Loucy (cell line): Measurements from ENCODE around the gene BRAF.

ENCODE experiments used
- H2AFZ ChIP-seq: fragments of 200-600 bp; sonication (generic); 2 replicates; pipeline ENCODE4 v1.6.0; 2016; ENCODE audit warnings: antibody characterized with exemption, mild to moderate bottlenecking, low read length, moderate library complexity
- H3F3A ChIP-seq: fragments of 200-600 bp; 2 replicates; pipeline ENCODE4 v1.6.0; 2016; ENCODE audit warnings: antibody characterized with exemption, low read depth, mild to moderate bottlenecking
- H3K27me3 ChIP-seq: fragments of 200-600 bp; sonication (generic); 2 replicates; pipeline ENCODE4 v1.6.1; 2014; ENCODE audit warnings: low read length, mild to moderate bottlenecking; ENCODE audit not compliant: insufficient read depth, poor library complexity, severe bottlenecking
- H3K36me3 ChIP-seq: fragments of 200-600 bp; sonication (generic); 2 replicates; pipeline ENCODE4 v1.6.1; 2016; ENCODE audit warnings: low read length; ENCODE audit not compliant: insufficient read depth
- H3K4me1 ChIP-seq: fragments of 200-600 bp; sonication (generic); 2 replicates; pipeline ENCODE4 v1.5.1; 2014; ENCODE audit warnings: low read length, mild to moderate bottlenecking; ENCODE audit not compliant: insufficient read depth, poor library complexity, severe bottlenecking
- H3K4me2 ChIP-seq: fragments of 200-600 bp; sonication (generic); 2 replicates; pipeline ENCODE4 v1.6.0; 2014; ENCODE audit warnings: antibody characterized with exemption, low read length, low read depth, mild to moderate bottlenecking; ENCODE audit not compliant: poor library complexity, severe bottlenecking
- H3K4me3 ChIP-seq: fragments of 200-600 bp; sonication (generic); 2 replicates; pipeline ENCODE4 v1.5.1; 2014; ENCODE audit warnings: low read length, mild to moderate bottlenecking, mixed read lengths; ENCODE audit not compliant: poor library complexity, severe bottlenecking
- H3K79me2 ChIP-seq: fragments of 200-600 bp; sonication (generic); 2 replicates; pipeline ENCODE4 v1.6.1; 2014; ENCODE audit warnings: low read length; ENCODE audit not compliant: insufficient read depth
- H3K9ac ChIP-seq: fragments of 200-600 bp; sonication (generic); 2 replicates; pipeline ENCODE4 v1.6.0; 2014; ENCODE audit warnings: mild to moderate bottlenecking, low read depth, low read length, moderate library complexity; ENCODE audit not compliant: poor library complexity, severe bottlenecking
- H3K9me2 ChIP-seq: fragments of 200-600 bp; sonication (generic); replicated peaks from 2 replicates; pipeline ENCODE4 v1.6.1; 2016; ENCODE audit warnings: low read depth, low read length, mixed read lengths
- H3K9me3 ChIP-seq: fragments of 200-600 bp; sonication (generic); 2 replicates; pipeline ENCODE4 v1.6.1; 2014; ENCODE audit warnings: mild to moderate bottlenecking, antibody characterized with exemption, low read length, low read depth; ENCODE audit not compliant: insufficient read depth
- H4K20me1 ChIP-seq: fragments of 200-600 bp; sonication (generic); 2 replicates; pipeline ENCODE4 v1.6.0; 2014; ENCODE audit warnings: antibody characterized with exemption, low read length, mild to moderate bottlenecking; ENCODE audit not compliant: insufficient read depth, poor library complexity, severe bottlenecking
- CTCF ChIP-seq: fragments of 200-600 bp; sonication (generic); conservative IDR thresholded peaks from 2 replicates; pipeline ENCODE4 v1.5.1; 2014; ENCODE audit warnings: mild to moderate bottlenecking, antibody characterized with exemption, low read length
- EZH2phosphoT487 ChIP-seq: fragments of 200-600 bp; IDR thresholded peaks from 2 replicates; pipeline ENCODE4 v1.6.1; 2018; ENCODE audit warnings: antibody characterized with exemption, mild to moderate bottlenecking, moderate library complexity, borderline replicate concordance

BRAF gene

GRCh38 chr7:140926021-140926817 lies 1.5 kb upstream of the BRAF start:
- Histone ChIP-seq H4K20me1 (peaks cover 20% of the 10 kb centered on the region), H3K4me3 (no peak overlapping the region), H3K79me2 (peaks cover 33% of the 10 kb centered on the region), H3K9ac (no peak overlapping the region), H3K9me2 (no peaks in the 10 kb centered on the region), H3K4me2 (no peak overlapping the region), H2AFZ (no peak overlapping the region), H3F3A (no peaks in the 10 kb centered on the region), H3K27me3 (no peaks in the 10 kb centered on the region), H3K36me3 (no peaks in the 10 kb centered on the region), H3K9me3 (no peaks in the 10 kb centered on the region), H3K4me1 (peaks cover 25% of the 10 kb centered on the region)
- TF ChIP-seq CTCF (no peak), EZH2phosphoT487 (no peak)

GRCh38 chr7:140924019-140924820 lies 509 bp downstream of the BRAF start:
- peaks cover 31% of the 10 kb centered on the region for H4K20me1 ChIP-seq
- no peak for TF ChIP-seq EZH2phosphoT487
- peak; percentile 55 for TF ChIP-seq CTCF
- no peaks in the 10 kb centered on the region for H3K27me3 ChIP-seq
- no peaks in the 10 kb centered on the region for H3K9me3 ChIP-seq
- peaks cover 39% of the 10 kb centered on the region for H3K4me1 ChIP-seq
- H3K9me2 ChIP-seq = no peaks in the 10 kb centered on the region
- H3K79me2 ChIP-seq = peaks cover 53% of the 10 kb centered on the region
- H3F3A ChIP-seq = no peaks in the 10 kb centered on the region
- H2AFZ ChIP-seq = peak overlapping the region; percentile 98
- H3K4me3 ChIP-seq = peak overlapping the region; percentile 92
- no peaks in the 10 kb centered on the region for H3K36me3 ChIP-seq
- peak overlapping the region; percentile 89 for H3K4me2 ChIP-seq
- H3K9ac ChIP-seq = peak overlapping the region; percentile 94

- no peaks in the 10 kb centered on the region for H3F3A ChIP-seq
- H3K36me3 ChIP-seq = no peaks in the 10 kb centered on the region
- H4K20me1 ChIP-seq = peaks cover 31% of the 10 kb centered on the region
- peak overlapping the region; percentile 94 for H3K9ac ChIP-seq
- peak overlapping the region; percentile 92 for H3K4me3 ChIP-seq
- no peaks in the 10 kb centered on the region for H3K9me2 ChIP-seq
- peak overlapping the region; percentile 98 for H2AFZ ChIP-seq
- H3K79me2 ChIP-seq = peaks cover 58% of the 10 kb centered on the region
- no peaks in the 10 kb centered on the region for H3K27me3 ChIP-seq
- H3K9me3 ChIP-seq = no peaks in the 10 kb centered on the region
- peaks cover 39% of the 10 kb centered on the region for H3K4me1 ChIP-seq
- peak overlapping the region; percentile 89 for H3K4me2 ChIP-seq
- no peak for TF ChIP-seq CTCF
- TF ChIP-seq EZH2phosphoT487 = no peak
These were observed 1.2 kb downstream of the BRAF start for GRCh38 chr7:140923358-140924006.
